ENCODE data around the gene ENAH.

The ENAH gene

GRCh38 chr1:225601902-225602589 lies 50.9 kb downstream of the ENAH start:
- DNase-seq = no peak

GRCh38 chr1:225598847-225599246 lies 54.1 kb downstream of the ENAH start:
- DNase-seq = no peak

- no peak for DNase-seq
Observed at GRCh38 chr1:225597926-225598575, 54.9 kb downstream of the ENAH start.

- DNase-seq = no peak
Observed at GRCh38 chr1:225596736-225597135, 56.2 kb downstream of the ENAH start.

GRCh38 chr1:225595974-225596551 lies 56.9 kb downstream of the ENAH start:
- no peak for DNase-seq

GRCh38 chr1:225595452-225595851 lies 57.5 kb downstream of the ENAH start:
- no peak for DNase-seq

GRCh38 chr1:225593414-225593813 lies 59.5 kb downstream of the ENAH start:
- DNase-seq = no peak

GRCh38 chr1:225592362-225593025 lies 60.4 kb downstream of the ENAH start:
- DNase-seq = no peak

GRCh38 chr1:225587310-225587709 lies 65.6 kb downstream of the ENAH start:
- DNase-seq = no peak

GRCh38 chr1:225581186-225581585 lies 71.7 kb downstream of the ENAH start:
- DNase-seq = no peak

- DNase-seq = no peak
Observed at GRCh38 chr1:225580238-225581099, 72.5 kb downstream of the ENAH start.

GRCh38 chr1:225578251-225578977 lies 74.5 kb downstream of the ENAH start:
- DNase-seq = no peak

- no peak for DNase-seq
Observed at GRCh38 chr1:225577241-225577640, 75.7 kb downstream of the ENAH start.

- no peak for DNase-seq
Observed at GRCh38 chr1:225573216-225573615, 79.7 kb downstream of the ENAH start.

GRCh38 chr1:225572422-225572821 lies 80.5 kb downstream of the ENAH start:
- DNase-seq = no peak

- DNase-seq = no peak
Observed at GRCh38 chr1:225567789-225568188, 85.1 kb downstream of the ENAH start.

- no peak for DNase-seq
Observed at GRCh38 chr1:225565847-225566246, 87.1 kb downstream of the ENAH start.

- no peak for DNase-seq
Observed at GRCh38 chr1:225561675-225562074, 91.2 kb downstream of the ENAH start.

GRCh38 chr1:225559902-225560301 lies 93.0 kb downstream of the ENAH start:
- no peak for DNase-seq

- DNase-seq = no peak
Observed at GRCh38 chr1:225559326-225559725, 93.6 kb downstream of the ENAH start.

GRCh38 chr1:225556694-225557093 lies 96.2 kb downstream of the ENAH start:
- DNase-seq = no peak

- no peak for DNase-seq
Observed at GRCh38 chr1:225555821-225556220, 97.1 kb downstream of the ENAH start.

Data from CD4-positive, alpha-beta T cell treated with Interleukin-17A for 1 hour (primary cell).